BLaER1 (cell line): ENCODE measurements around the gene NCAPG2.
"Not testable (repeated sequence)": the region's sequence is repeated elsewhere in the genome, so short reads cannot be mapped to it uniquely, and the experiment has no call there.

ENCODE experiments used
- H3K27ac ChIP-seq: shearing (Covaris generic); formaldehyde crosslinking; 2 replicates; pipeline ENCODE4 v1.8.1; 2022
- H3K27me3 ChIP-seq: shearing (Covaris generic); formaldehyde crosslinking; 2 replicates; pipeline ENCODE4 v1.8.1; 2022
- H3K36me3 ChIP-seq: shearing (Covaris generic); formaldehyde crosslinking; 2 replicates; pipeline ENCODE4 v1.8.1; 2022
- H3K4me1 ChIP-seq: shearing (Covaris generic); formaldehyde crosslinking; 2 replicates; pipeline ENCODE4 v1.8.1; 2022
- H3K4me2 ChIP-seq: shearing (Covaris generic); formaldehyde crosslinking; 2 replicates; pipeline ENCODE4 v1.8.1; 2022
- H3K4me3 ChIP-seq: shearing (Covaris generic); formaldehyde crosslinking; 2 replicates; pipeline ENCODE4 v1.8.1; 2022
- H3K9ac ChIP-seq: shearing (Covaris generic); formaldehyde crosslinking; 2 replicates; pipeline ENCODE4 v1.8.1; 2022
- H3K9me3 ChIP-seq: shearing (Covaris generic); formaldehyde crosslinking; 2 replicates; pipeline ENCODE4 v1.8.1; 2022
- H4K20me1 ChIP-seq: shearing (Covaris generic); formaldehyde crosslinking; 2 replicates; pipeline ENCODE4 v1.8.1; 2022
- Cebpa-rat ChIP-seq: shearing (Covaris generic); IDR thresholded peaks from 2 replicates; pipeline ENCODE4 v1.8.1; 2022

The NCAPG2 gene

DNA sequence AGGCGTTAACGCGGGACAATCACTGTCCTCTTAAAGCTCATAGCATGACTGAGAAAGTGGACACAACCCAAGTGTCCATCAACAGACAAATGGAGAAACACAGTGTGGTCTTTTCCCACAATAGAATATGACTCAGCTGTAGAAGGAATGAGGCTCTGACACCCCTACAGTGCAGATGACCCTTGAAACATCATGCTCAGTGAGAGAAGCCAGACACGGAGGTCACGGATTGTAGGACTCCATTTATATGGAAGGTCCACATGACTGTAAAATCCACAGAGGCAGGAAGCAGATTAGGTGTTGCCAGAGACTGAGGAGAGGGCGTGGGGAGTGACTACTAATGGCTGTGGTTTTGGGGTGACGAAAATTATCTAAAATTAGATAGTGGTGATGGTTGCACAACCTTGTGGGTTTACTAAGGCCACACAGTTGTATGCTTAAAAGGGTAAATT is 6.1 kb upstream of the NCAPG2 start:
- Histone ChIP-seq H3K27ac (no peak overlapping the region), H3K36me3 (peaks cover 13% of the 10 kb centered on the region), H4K20me1 (no peaks in the 10 kb centered on the region), H3K4me3 (no peak overlapping the region), H3K27me3 (no peaks in the 10 kb centered on the region), H3K9ac (no peak overlapping the region), H3K4me2 (peak overlapping the region; percentile 15; the same call in 1 of the 2 replicates), H3K4me1 (peaks cover 26% of the 10 kb centered on the region), H3K9me3 (peaks cover 37% of the 10 kb centered on the region)
- peak; percentile 63 for TF ChIP-seq Cebpa-rat

- no peak overlapping the region for H3K9ac ChIP-seq
Measured at GRCh38 chr7:158707610-158708009, 3.0 kb upstream of the NCAPG2 start.

DNA sequence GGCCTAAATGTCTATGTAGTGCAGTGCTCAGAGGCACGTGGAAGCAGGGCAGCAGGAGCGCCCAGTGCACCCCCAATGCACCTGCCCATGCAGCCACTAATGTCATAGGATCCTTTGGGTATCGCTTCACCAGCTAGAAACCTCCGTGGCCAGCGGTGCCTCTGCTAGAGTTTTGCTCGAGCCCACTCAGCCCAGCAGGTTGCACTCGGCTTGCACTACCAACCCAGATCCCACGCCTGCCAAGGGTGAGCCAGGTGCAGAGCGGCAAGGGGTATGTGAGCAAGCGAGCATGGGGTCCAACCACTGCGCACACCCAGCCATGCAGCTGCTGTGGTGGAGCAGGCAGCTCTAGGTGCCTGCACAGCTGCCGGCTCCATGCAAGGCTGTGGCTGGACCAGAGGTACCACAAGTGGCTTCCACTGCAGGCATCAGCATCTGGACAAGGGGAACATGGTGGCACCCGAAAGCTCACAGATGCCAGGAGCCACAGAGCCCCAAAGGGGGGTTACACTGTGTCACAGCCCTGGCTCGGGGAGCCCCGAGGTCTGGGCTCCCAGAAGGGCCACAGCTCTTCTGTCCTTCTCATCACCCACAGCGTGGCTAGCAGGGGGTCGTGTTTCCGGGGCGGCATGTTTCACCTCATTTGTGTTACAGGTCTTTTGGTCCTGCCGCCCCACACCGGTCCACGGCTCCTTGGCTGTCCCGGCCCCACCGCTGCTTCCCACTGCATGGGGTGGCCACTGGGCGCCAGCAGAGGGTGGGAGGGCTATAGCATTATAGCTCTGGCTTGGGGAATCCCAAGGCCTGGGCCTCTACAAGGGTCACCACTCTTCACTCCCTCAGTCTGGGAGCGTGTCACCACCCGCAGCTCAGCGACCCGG is 2.3 kb upstream of the NCAPG2 start:
- peaks cover 44% of the 10 kb centered on the region for H3K4me1 ChIP-seq
- H3K9me3 ChIP-seq, result peaks cover 37% of the 10 kb centered on the region
- H3K27ac ChIP-seq, result no peak overlapping the region
- H3K9ac ChIP-seq, result no peak overlapping the region
- peaks cover 25% of the 10 kb centered on the region for H3K36me3 ChIP-seq
- no peak overlapping the region for H3K4me2 ChIP-seq
- H4K20me1 ChIP-seq, result no peaks in the 10 kb centered on the region
- no peaks in the 10 kb centered on the region for H3K27me3 ChIP-seq
- no peak for TF ChIP-seq Cebpa-rat
- no peak overlapping the region for H3K4me3 ChIP-seq

More at GRCh38 chr7:158707610-158708009, 3.0 kb upstream of the NCAPG2 start:
- no peak overlapping the region for H3K27ac ChIP-seq
- no peaks in the 10 kb centered on the region for H3K27me3 ChIP-seq
- H3K4me1 ChIP-seq, result peaks cover 44% of the 10 kb centered on the region
- TF ChIP-seq Cebpa-rat, result no peak
- H3K4me3 ChIP-seq, result no peak overlapping the region
- no peaks in the 10 kb centered on the region for H4K20me1 ChIP-seq
- H3K9me3 ChIP-seq, result peaks cover 37% of the 10 kb centered on the region
- peaks cover 18% of the 10 kb centered on the region for H3K36me3 ChIP-seq
- no peak overlapping the region for H3K4me2 ChIP-seq

DNA sequence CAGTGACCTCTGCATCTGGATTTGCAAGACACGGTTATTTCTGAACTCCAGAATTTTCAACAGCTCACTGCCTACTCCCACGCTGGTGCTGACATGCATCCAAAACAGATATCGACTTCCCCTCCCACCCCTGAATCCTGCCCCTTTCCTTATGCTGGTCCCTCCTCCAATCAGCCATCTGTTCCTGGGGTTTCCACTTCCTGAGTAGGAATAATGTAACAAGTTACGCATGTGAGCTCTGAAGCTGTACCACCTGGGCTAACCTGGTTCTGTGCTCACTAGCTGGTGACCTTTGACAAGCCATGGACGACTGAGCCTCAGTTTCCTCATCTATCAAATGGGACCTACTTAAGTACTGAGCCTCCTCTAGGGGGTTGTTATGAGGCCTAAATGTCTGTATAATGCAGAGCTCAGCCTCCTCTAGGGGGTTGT is 1.7 kb upstream of the NCAPG2 start:
- Histone ChIP-seq H4K20me1 (no peaks in the 10 kb centered on the region), H3K36me3 (peaks cover 30% of the 10 kb centered on the region), H3K9ac (no peak overlapping the region), H3K27me3 (no peaks in the 10 kb centered on the region), H3K4me1 (peaks cover 43% of the 10 kb centered on the region), H3K9me3 (peaks cover 37% of the 10 kb centered on the region), H3K27ac (no peak overlapping the region), H3K4me3 (no peak overlapping the region), H3K4me2 (peak overlapping the region; percentile 98; the same call in 1 of the 2 replicates)
- no peak for TF ChIP-seq Cebpa-rat

GRCh38 chr7:158705234-158705850 is 738 bp upstream of the NCAPG2 start:
- H3K27me3 ChIP-seq, result no peaks in the 10 kb centered on the region
- no peak for TF ChIP-seq Cebpa-rat
- peaks cover 38% of the 10 kb centered on the region for H3K36me3 ChIP-seq
- peak overlapping the region; percentile 97 for H3K27ac ChIP-seq
- peaks cover 36% of the 10 kb centered on the region for H3K9me3 ChIP-seq
- H3K4me1 ChIP-seq, result peaks cover 43% of the 10 kb centered on the region
- peak overlapping the region; percentile 98 for H3K9ac ChIP-seq
- peak overlapping the region; percentile 98 for H3K4me2 ChIP-seq
- peak overlapping the region; percentile 99 for H3K4me3 ChIP-seq
- H4K20me1 ChIP-seq, result 0 out of 2 replicates have a peak, but pooled peaks cover 5% of the 10 kb centered on the region

- Histone ChIP-seq H3K4me2 (peak overlapping the region; percentile 94), H3K9ac (peak overlapping the region; percentile 98), H3K36me3 (peaks cover 52% of the 10 kb centered on the region), H3K27ac (peak overlapping the region; percentile 97), H3K4me3 (peak overlapping the region; percentile 99), H3K9me3 (peaks cover 22% of the 10 kb centered on the region), H3K4me1 (peaks cover 43% of the 10 kb centered on the region)
- not testable (repeated sequence) for H4K20me1 ChIP-seq, H3K27me3 ChIP-seq
Measured at GRCh38 chr7:158703679-158704523, 703 bp downstream of the NCAPG2 start.

DNA sequence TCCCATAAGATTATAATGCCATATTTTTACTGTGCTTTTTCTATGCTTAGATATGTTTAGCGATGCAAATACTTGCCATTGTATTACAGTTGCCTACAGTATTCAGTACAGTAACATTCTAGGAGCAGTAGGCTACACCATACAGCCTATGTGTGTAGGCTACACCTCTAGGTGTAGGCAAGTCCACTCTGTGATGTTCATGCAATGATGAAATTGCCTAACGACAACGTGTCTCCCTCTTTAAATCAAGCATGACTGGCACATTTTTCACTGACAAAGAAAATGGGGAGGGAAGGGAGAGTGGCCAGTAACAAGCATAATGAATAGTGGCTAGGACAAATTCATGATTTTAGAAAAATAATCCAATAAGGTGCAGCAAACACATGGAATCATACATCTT is 1.7 kb downstream of the NCAPG2 start:
- H3K36me3 ChIP-seq, result peaks cover 60% of the 10 kb centered on the region
- H4K20me1 ChIP-seq, result peaks cover 14% of the 10 kb centered on the region
- H3K4me3 ChIP-seq, result no peak overlapping the region
- peaks cover 16% of the 10 kb centered on the region for H3K9me3 ChIP-seq
- H3K27ac ChIP-seq, result no peak overlapping the region
- no peaks in the 10 kb centered on the region for H3K27me3 ChIP-seq
- H3K9ac ChIP-seq, result peak overlapping the region; percentile 98; the same call in 1 of the 2 replicates
- TF ChIP-seq Cebpa-rat, result no peak
- peak overlapping the region; percentile 94 for H3K4me2 ChIP-seq
- H3K4me1 ChIP-seq, result peaks cover 43% of the 10 kb centered on the region

- peak overlapping the region; percentile 94; the same call in 1 of the 2 replicates for H3K4me2 ChIP-seq
- no peak overlapping the region for H3K9ac ChIP-seq
- peaks cover 43% of the 10 kb centered on the region for H3K4me1 ChIP-seq
- H3K36me3 ChIP-seq, result peaks cover 60% of the 10 kb centered on the region
- TF ChIP-seq Cebpa-rat, result no peak
- H3K9me3 ChIP-seq, result peaks cover 8% of the 10 kb centered on the region
- no peaks in the 10 kb centered on the region for H3K27me3 ChIP-seq
- H4K20me1 ChIP-seq, result peaks cover 14% of the 10 kb centered on the region
- H3K27ac ChIP-seq, result no peak overlapping the region
- no peak overlapping the region for H3K4me3 ChIP-seq
Measured at GRCh38 chr7:158702196-158702595, 2.4 kb downstream of the NCAPG2 start.

DNA sequence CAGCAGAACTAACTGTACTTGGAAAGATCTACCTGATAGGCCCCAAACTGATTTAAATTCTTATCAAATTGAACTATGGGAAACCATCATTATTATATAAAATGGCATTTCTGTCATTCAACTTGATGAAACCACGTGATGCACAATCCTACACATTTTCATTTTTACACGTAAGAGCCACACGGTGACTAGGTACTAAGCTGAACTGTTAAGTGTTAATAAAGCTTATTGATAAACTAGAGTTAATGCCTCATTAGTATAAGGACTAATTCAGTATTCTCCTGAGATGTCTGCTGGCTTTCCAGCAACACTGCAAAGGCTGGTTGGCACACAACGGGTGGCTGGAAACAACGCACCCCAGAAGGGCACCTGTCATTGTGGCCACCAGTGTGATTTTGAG is 4.6 kb downstream of the NCAPG2 start:
- Histone ChIP-seq H4K20me1 (peaks cover 24% of the 10 kb centered on the region), H3K27ac (no peak overlapping the region), H3K4me1 (peaks cover 45% of the 10 kb centered on the region), H3K9me3 (no peaks in the 10 kb centered on the region), H3K9ac (no peak overlapping the region), H3K4me2 (no peak overlapping the region), H3K4me3 (no peak overlapping the region), H3K27me3 (no peaks in the 10 kb centered on the region), H3K36me3 (peaks cover 68% of the 10 kb centered on the region)
- no peak for TF ChIP-seq Cebpa-rat
